Heart left ventricle (tissue), 13 donors: Measurements from ENCODE around the gene ULK4.

Source experiments
- CTCF ChIP-seq, 12 donors: fragments of 200-600 bp; sonication (generic) in 4 of 12; IDR thresholded peaks; one replicate each; pipeline versions ENCODE4 v1.5.0 to v1.8.0; 2018 to 2022; ENCODE audit warnings: antibody characterized with exemption in 12 of 12, mild to moderate bottlenecking in 5 of 12
- POLR2A ChIP-seq, 2 donors: fragments of 450-650 bp; IDR thresholded peaks; one replicate each; pipeline ENCODE4 v1.6.1; 2017; ENCODE audit warnings: antibody characterized with exemption in 2 of 2, mild to moderate bottlenecking in 2 of 2, moderate library complexity in 2 of 2
- donor health status: ischemic (EF 13 %, LVEDD 7.1; RV severe dilation, severe dysfunction).
- donor health status: DM: no; HTN: yes; CAD: no.
- donor health status: DM: no; HTN: no; CAD: no.
- donor health status: ischemic (EF 25% LVEDD 6.9; RV normal size, moderate dysfunction).
- donor health status: ischemic (EF 25% LVEDD 5.7; RV mildly dilated, moderate dysfunction).
- donor health status: ischemic (EF 35%, LVEDD 5.7; RV mildly dilated, moderate dysfunction).
- donor health status: nonischemic (EF 11% LVEDD 7.7; RV severe dilation, severe dysfunction).
- donor health status: DM: yes; HTN: yes; CAD: no.
- donor health status: PGD.
- donor health status: ischemic (EF 29% LVEDD 5.4; RV normal size, mild dysfunction).
- donor health status: nonischemic (EF 23%, LVEDD 6.1; RV moderate dilation, normal function).

DNA sequence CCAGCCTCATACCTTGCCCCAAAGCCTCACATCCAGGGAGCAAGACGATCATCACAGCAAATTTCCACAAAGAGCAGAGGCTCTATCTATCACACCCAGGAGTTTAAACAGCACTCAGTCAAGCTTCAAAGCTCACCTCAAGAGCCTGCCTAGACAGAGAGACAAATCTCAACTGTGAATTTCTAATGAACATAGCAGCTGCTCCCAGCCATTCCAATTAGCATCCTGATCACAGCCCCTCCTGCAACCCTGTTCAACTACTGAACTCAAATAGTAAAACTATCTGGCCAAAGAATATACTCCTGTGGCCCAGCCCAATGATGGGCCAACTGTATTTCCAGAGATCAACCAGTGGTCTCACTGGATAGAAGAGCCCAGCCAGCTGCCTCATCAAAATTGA lies 492.8 kb downstream of the ULK4 start:
- TF ChIP-seq CTCF (IDR thresholded peaks at IDR 0.05) (no peak), POLR2A (IDR thresholded peaks at IDR 0.05) (no peak)
